ENCODE data around the gene WDR83.
"Not testable (repeated sequence)": the region's sequence is repeated elsewhere in the genome, so short reads cannot be mapped to it uniquely, and the experiment has no call there.

WDR83 gene

DNA sequence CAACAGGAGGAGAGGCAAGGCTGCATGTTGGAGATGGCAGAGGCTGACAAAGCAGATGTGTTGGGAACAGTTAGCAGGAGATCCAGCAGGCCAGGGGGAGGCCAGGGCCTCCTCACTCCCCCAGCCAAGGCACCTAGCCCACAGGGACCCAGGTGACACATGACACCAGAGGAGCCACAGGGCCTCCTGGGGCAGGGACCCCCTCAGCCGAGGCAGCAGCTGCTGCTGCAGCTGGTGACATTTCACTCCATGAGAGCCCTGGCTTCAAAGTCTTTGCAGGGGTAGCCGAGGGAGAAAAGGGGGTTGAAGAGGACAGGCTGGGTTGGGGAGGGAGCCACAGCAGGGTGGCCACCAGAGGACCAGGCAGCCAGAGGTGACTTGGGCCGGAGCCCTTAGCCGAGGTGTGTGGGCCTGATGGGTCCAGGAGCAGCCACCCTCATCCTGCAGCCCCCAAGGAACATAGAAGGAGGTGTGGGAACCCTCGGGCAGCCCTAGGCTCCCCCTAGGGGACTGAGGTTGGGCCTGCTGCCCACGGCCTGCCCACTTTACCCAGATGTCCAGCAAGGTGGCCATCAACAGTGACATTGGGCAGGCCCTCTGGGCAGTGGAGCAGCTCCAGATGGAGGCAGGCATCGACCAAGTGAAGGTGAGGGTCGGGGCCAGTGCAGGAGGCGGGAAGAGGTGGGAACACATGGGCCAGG is 21.0 kb downstream of the WDR83 start, which contains the start of gene GNG14:
Gene GNG14 (plus strand): TSS at position 503 of the 701 bp plus-strand sequence. CDS start 51 bp downstream, at position 554.
- no peak for DNase-seq

GRCh38 chr19:12689012-12689411 is 22.4 kb downstream of the WDR83 start:
- no peak for DNase-seq

DNA sequence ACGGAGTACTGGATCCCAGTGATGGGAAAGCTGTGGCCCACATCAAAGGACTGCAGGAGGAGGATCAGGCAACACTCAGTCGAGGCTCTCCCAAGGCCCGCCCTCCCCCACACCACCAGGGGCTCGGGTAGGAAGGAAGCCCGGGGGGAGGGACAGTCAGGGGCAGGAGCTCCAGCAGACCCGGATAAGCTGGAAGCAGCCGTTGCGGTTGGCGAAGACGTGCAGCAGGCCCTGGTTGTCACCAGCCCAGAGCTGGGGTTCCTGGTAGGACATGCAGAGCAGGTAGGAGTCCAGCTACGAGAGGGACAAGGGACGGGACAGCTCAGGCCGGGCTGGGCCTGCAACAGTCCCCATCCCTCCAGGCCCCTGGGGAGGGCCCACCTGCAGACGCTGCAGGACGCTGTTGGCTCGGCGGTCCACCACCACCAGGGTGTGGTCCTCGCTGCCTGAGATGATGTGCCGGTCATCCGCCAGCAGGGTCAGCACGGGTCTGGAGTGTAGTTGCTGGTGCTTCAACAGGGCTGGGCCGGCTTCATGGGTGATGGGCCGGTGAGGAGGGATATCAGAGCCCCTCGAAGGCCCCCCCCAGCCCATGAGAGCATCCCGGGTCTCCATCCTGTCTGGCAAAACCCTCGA is 23.1 kb downstream of the WDR83 start:
- DNase-seq: no peak

GRCh38 chr19:12692960-12693359 is 26.4 kb downstream of the WDR83 start:
- DNase-seq: no peak

GRCh38 chr19:12694641-12695040 is 28.0 kb downstream of the WDR83 start:
- DNase-seq: no peak

GRCh38 chr19:12695096-12695495 is 28.5 kb downstream of the WDR83 start:
- no peak for DNase-seq

- DNase-seq: no peak
Measured at GRCh38 chr19:12695514-12695913, 28.9 kb downstream of the WDR83 start.

GRCh38 chr19:12695997-12696365 is 29.4 kb downstream of the WDR83 start:
- DNase-seq: no peak

DNA sequence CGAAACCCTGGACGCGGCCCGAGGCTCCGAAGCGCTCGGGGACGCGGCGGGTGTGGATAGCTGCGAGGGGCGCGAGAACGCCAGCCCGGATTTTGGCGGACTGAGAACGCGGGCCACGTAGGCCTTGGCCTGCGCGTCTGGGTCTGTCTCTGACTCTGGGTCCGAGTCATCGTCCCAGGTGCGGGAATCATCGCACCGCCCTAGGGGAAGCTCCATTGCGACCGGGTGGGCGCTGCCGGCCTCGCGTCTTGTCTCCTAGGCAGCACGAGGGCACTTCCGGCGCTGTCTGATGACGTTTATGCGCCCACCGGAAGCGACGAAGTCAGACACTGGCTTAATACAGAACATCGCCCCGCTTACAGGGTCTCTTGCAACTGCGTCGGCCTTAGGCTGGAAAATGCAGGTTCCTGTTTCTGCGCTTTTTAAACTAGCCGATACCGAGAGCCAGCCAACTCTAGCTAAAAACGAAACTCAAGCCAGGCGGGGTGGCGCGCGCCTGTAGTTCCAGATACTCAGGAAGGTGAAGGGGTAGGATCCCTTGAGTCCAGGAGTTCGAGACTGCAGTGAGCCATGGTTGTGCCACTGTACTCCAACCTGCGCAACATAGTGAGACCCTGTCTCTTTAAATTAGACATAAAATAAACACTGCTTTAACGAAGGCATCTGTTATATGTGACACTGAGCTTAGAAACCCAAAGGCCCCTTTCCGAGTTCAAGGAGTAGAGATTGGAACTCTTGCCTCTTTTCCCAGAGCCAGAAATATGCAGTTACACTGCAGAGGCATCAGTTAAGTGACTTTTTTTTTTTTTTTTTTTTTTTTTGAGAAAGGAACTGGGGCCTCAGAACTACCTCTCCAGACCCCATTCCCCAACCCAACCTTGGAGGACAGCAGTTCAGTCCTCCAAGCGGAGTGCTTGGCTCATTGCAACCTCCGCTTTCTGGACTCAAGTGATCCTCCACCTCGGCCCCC is 30.0 kb downstream of the WDR83 start, which contains the start of gene FBXW9:
Gene FBXW9 (minus strand): TSS at position 266 of the 970 bp plus-strand sequence. CDS start 50 bp downstream, at position 216.
- peak; percentile 97 for DNase-seq

GRCh38 chr19:12697425-12697824 is 30.8 kb downstream of the WDR83 start:
- DNase-seq: not testable (repeated sequence)

GRCh38 chr19:12698138-12698537 is 31.5 kb downstream of the WDR83 start:
- no peak for DNase-seq

DNA sequence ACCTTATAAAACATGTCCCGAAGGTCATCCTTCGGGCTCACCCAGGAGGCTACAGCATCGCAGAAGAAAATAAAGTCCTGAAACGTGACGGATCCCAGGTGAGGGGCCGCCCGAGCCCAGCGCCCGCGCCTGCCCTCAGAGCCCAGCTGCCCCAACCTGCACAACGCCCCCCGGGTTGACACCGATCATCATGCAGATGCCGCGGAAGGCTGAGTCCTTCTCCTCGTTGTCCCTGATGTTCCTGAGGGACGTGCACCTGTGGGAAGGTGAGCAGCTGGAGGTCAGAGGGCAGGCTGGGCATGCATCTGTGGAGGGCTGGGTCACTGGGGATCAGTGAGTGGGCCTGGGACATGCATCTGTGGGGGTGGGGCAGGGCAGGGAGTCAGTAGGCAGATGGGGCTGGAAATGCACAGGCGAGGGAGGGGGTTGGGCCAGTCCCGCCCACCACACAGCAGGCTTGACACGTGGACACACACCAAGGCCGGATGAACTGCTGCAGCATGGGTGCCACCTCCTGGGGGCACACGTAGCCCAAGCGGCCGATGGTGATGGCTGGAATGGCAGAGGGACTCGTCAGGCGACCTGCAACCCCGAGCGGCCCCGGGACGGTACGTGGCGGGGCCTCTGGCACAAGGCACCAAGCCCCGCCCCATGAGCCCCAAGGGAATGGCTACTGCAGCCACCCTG is 35.1 kb downstream of the WDR83 start:
- no peak for DNase-seq

DNA sequence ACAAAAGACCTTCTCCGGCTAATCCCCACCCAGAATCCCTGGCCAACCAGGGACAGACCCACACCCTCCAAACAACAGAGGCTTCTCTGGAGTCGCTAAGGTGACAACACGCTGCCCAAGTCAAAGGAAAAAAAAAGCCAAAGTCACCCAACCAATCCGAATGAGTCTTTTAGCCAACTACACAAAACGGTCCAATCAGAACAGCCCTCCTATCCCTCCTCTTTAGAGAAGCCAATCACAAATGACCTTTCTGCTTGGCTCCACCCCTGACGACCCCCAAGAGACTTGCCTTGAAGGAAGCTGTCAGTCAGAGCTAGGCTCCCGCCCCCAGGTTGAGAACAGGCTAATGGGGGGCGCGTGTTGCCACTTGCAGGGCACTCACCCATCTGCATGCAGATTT is 36.4 kb downstream of the WDR83 start:
- no peak for DNase-seq

DNA sequence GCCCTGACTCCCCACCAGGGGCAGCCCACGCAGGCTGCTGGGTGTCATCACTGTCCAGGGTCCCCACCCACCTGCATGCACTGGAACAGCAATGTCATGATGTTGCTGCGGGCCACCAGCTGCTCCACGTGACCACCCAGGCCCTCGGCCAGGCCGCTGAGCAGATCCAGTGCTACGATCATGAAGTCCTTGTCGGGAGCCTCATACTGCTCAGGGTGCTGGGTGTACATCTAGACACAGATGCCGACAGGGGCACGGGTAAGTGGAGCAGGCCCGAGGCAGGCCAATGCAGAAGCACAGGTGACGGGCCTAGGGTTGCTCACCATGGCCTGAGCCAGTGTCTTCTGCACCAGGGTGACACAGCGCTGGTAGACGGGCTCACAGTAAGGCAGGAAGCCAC is 38.6 kb downstream of the WDR83 start:
- DNase-seq: no peak

- no peak for DNase-seq
Measured at GRCh38 chr19:12705654-12706331, 39.2 kb downstream of the WDR83 start.

DNA sequence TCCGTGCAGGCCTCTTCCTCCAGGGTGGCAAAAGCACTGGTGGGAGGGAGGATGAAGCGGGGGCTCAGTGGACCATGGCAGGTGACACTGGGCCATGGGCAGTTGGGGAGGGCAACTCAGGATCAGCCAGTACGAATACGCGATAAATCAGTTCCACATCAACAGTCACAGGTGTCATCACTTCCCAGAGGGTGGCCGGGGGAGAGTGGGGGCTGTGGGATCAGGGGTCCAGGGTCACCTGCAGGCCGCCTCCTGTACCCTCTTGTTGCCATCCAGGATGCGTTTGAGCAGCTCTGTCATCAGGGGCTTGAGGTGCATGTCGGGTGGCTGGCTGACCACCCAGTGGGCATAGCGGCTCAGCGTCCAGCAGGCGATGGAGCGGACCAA is 39.7 kb downstream of the WDR83 start:
- DNase-seq: no peak

- no peak for DNase-seq
Measured at GRCh38 chr19:12708641-12709040, 42.0 kb downstream of the WDR83 start.

- DNase-seq: no peak
Measured at GRCh38 chr19:12711187-12711586, 44.6 kb downstream of the WDR83 start.

- DNase-seq: not testable (repeated sequence)
Measured at GRCh38 chr19:12712077-12712476, 45.5 kb downstream of the WDR83 start.

DNA sequence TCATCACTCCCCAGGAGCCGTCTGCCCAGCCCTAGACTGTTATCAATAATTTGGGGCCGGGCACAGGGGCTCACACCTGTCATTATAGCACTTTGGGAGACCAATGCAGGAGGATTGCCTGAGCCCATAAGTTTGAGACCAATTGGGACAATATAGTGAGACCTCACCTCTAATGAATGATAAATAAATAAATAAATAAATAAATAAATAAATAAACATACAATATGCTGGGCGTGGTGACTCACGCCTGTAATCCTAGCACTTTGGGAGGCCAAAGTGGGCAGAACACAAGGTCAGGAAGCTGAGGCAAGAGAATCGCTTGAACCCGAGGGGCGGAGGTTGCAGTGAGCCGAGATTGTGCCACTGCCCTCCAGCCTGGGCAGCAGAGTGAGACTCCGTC is 46.7 kb downstream of the WDR83 start:
- not testable (repeated sequence) for DNase-seq

GRCh38 chr19:12715102-12715501 is 48.5 kb downstream of the WDR83 start:
- no peak for DNase-seq

DNA sequence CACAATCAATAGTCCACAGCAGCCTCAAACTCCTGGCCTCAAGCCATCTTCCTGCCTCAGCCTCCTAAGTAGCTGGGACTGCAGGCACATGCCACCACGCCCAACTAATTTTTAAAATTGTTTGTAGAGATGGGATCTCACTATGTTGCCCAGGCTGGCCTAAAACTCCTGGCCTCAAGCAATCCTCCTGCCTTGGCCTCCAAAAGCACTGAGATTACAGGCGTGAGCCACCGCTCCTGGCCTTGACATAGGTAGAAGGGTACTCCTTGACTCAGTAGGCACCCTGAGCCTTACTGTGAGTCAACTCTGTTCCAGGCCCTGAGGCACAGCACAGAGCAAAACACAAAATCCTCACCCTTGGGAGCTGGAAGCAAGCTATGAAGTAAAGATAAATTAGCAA is 49.3 kb downstream of the WDR83 start:
- DNase-seq: no peak

Data from CD4-positive, alpha-beta T cell treated with Interleukin-4 for 4 hours (primary cell).